NOMO-1 treated with DMSO at 0.1 percent for 48 hours (cell line): ENCODE data around the gene GALK2.
"Not testable (repeated sequence)": the region's sequence is repeated elsewhere in the genome, so short reads cannot be mapped to it uniquely, and the experiment has no call there.

ENCODE experiments used
- DNase-seq: peaks from one replicate; lab custom pipeline; 2025; ENCODE audit not compliant: unreplicated experiment; lab: John Stamatoyannopoulos, UW

The GALK2 gene

GRCh38 chr15:49163678-49164077, 6.4 kb upstream of the GALK2 start:
- no peak for DNase-seq

GRCh38 chr15:49164865-49165264, 5.2 kb upstream of the GALK2 start:
- no peak for DNase-seq

- no peak for DNase-seq
Observed at GRCh38 chr15:49168016-49168415, 2.0 kb upstream of the GALK2 start.

- no peak for DNase-seq
Observed at GRCh38 chr15:49171790-49172189, 1.7 kb downstream of the GALK2 start.

- no peak for DNase-seq
Observed at GRCh38 chr15:49174902-49175301, 4.9 kb downstream of the GALK2 start.

- DNase-seq, result not testable (repeated sequence)
Observed at GRCh38 chr15:49175582-49176397, 5.7 kb downstream of the GALK2 start.

GRCh38 chr15:49178497-49178896, 8.4 kb downstream of the GALK2 start:
- no peak for DNase-seq

GRCh38 chr15:49179433-49180190, 9.6 kb downstream of the GALK2 start:
- DNase-seq, result no peak

- no peak for DNase-seq
Observed at GRCh38 chr15:49182128-49182527, 12.1 kb downstream of the GALK2 start.

- DNase-seq, result not testable (repeated sequence)
Observed at GRCh38 chr15:49183741-49184140, 13.7 kb downstream of the GALK2 start.

- no peak for DNase-seq
Observed at GRCh38 chr15:49185473-49185872, 15.4 kb downstream of the GALK2 start.

GRCh38 chr15:49187549-49188245, 17.6 kb downstream of the GALK2 start:
- no peak for DNase-seq

GRCh38 chr15:49188933-49189332, 18.9 kb downstream of the GALK2 start:
- no peak for DNase-seq

GRCh38 chr15:49189631-49190030, 19.6 kb downstream of the GALK2 start:
- DNase-seq, result no peak

GRCh38 chr15:49190586-49190985, 20.5 kb downstream of the GALK2 start:
- DNase-seq, result peak; percentile 79

GRCh38 chr15:49191892-49192291, 21.8 kb downstream of the GALK2 start:
- DNase-seq, result no peak

GRCh38 chr15:49196856-49197255, 26.8 kb downstream of the GALK2 start:
- DNase-seq, result no peak

- DNase-seq, result no peak
Observed at GRCh38 chr15:49199666-49200065, 29.6 kb downstream of the GALK2 start.

- no peak for DNase-seq
Observed at GRCh38 chr15:49200347-49200746, 30.3 kb downstream of the GALK2 start.

GRCh38 chr15:49208102-49208501, 38.1 kb downstream of the GALK2 start:
- DNase-seq, result not testable (repeated sequence)

GRCh38 chr15:49212897-49213296, 42.9 kb downstream of the GALK2 start:
- DNase-seq, result no peak
